HCEC 1CT (cell line): ENCODE data around the gene RIGI.
"Not testable (repeated sequence)": the region's sequence is repeated elsewhere in the genome, so short reads cannot be mapped to it uniquely, and the experiment has no call there.

Experiments
- DNase-seq: peaks from one replicate; pipeline ENCODE4 v3.0.0-alpha.2; 2017

Gene RIGI

DNA sequence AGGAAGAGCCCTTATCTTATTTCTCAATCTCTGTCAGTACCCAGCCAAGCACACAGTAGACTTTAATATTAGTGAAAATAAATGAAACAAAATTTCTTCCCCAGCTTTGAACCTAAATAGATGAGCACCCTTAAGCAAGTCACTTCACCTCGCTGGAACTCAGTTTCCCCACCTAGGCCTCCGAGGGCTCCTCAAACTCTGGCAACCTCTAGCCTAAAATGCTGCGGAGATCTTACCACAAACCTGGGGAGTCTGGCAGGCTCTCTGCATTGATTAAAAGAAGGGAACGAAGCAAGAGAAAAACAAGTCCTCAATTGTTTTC, 326 bp downstream of the RIGI start:
- no peak for DNase-seq

GRCh38 chr9:32524892-32525708, 896 bp downstream of the RIGI start:
- DNase-seq = peak; percentile 24

GRCh38 chr9:32524558-32524891, 1.5 kb downstream of the RIGI start:
- not testable (repeated sequence) for DNase-seq

DNA sequence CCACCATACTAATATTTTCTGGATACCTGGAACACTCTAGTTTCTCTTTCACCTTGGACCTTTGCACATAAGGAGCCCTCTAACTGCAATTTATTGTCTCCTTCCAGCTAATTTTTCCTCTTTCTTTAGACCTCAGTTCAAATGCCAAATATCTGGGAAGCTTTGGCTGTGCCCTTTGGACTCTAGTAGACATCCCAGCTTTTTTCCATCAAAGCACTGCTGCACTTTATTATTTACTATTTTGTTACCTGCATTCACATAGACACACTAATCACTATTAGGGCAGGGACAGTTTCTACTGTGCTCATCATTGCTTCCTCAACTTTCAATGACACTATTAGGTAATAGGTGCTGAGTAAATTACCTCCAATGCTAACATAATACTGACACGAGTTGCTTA, 2.1 kb downstream of the RIGI start:
- DNase-seq = no peak

DNA sequence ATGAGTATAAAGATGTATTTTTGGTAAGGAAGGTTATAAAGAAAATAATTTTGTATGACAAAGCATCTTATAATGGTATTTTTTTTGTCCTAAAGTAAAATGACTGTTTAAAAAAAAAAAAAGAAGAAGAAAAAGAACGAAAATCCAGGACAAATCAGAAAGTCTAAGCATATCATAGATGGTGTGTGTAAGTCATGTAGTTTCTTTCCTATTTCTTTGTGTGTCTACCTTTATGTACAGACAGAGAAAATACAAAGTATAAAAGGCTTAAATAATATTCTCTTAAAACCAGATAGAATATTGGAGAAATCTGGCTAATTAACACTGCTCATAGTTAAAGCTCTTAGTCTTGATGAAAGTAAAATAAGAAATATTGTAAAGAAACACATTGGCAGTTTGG, 7.7 kb downstream of the RIGI start:
- DNase-seq = no peak

GRCh38 chr9:32516241-32516640, 9.8 kb downstream of the RIGI start:
- DNase-seq = no peak

- DNase-seq = no peak
Measured at GRCh38 chr9:32508728-32509127, 17.3 kb downstream of the RIGI start.

- DNase-seq = no peak
Measured at GRCh38 chr9:32503008-32503407, 23.0 kb downstream of the RIGI start.

GRCh38 chr9:32502464-32502863, 23.5 kb downstream of the RIGI start:
- peak; percentile 89 for DNase-seq

DNA sequence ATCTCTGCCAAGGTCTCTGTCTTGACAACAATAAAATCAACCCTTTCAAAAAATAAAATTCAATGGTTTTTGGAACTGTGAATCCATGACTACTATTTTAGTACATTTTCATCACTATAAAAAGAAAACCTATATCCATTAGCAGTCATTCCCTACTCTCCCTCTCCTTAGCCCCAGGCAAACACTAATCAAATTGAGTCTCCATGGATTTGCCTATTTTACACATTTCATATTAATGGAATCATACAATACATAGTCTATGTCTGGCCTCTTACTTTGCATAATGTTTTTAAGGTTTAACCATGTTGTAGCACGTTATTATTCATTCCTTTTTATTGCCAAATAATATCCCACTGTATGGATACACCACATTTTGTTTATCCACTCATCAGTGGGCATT, 24.1 kb downstream of the RIGI start:
- DNase-seq = no peak

DNA sequence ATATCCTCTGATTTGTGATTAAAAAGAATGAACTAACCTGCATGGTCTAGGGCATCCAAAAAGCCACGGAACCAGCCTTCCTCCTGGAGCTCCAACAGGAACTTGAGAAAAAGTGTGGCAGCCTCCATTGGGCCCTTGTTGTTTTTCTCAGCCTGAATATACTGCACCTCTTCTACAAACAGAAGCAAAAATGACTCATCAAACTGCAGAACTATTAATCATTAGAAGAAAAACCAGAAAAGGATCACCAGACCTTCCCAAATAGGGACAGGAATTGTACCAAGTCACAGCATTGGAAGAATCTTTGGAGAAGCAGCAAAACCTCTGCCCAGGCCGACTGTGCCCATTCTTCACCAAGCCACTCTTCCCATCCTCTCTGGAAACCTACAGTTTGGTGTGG, 25.2 kb downstream of the RIGI start:
- peak; percentile 83 for DNase-seq

- DNase-seq = no peak
Measured at GRCh38 chr9:32497921-32498320, 28.1 kb downstream of the RIGI start.

DNA sequence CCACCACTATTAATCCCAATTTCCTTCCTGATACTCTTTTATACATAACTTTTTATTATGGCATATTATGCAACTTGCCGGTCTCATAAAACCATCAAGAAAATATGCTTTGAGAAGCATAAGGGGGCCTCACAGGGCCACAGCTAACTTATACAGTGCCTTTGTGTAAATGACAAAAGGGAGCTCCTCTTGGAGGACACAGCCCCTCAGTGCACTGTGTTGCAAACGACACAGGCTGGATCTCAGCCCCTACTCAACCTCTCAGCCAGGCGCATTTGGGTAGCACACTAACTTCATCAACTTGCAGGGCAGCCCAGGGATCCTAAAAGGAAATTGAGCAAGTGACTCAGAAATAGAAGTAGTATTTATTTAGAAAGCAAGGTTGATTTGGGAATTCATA, 35.4 kb downstream of the RIGI start:
- no peak for DNase-seq

GRCh38 chr9:32487981-32488380, 38.0 kb downstream of the RIGI start:
- peak; percentile 51 for DNase-seq

DNA sequence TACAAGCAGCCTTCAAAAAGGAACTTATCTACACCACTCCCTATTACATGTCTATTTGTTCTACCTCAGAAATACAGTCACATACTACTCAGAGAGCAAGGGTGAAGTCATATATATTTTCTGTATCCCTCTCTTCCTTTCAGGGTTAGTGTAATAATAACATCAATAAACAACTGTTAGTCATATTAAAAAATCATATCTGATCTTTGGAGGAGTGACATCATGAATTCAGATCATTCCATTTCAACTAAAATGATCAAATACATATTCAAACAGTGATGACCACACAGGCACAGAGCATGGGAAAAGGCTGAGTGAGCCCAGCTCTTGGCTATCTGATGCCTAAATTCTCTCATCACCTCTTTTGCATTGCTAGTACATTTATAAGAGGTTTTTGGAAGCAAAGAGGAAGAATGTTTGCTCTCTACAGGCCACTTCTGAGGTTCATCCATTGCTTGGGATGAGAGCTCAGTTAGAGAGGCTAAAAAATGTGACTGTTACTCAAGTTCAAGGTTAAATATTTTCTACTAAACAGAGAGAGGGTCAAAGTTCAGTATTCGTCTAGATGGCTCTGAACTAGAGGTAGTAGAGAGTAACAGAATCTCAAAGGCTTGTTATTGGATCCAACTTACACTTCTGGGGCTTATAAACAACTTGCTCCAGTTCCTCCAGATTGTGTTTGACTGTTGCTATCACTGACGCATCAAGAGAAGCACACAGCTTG, 39.0 kb downstream of the RIGI start:
- peak; percentile 87 for DNase-seq

GRCh38 chr9:32483343-32483742, 42.7 kb downstream of the RIGI start:
- no peak for DNase-seq
